GM23338 (cell line): Measurements from ENCODE around the gene TXNL1. TPM values are rescaled to one million over a fixed set of nuclear protein-coding genes. Genes with fewer than 3 reads are reported as not detected.

Experiments
- ATAC-seq: fragments of 200-7000 bp; cut with Tn5 transposase; 3 replicates; pipeline ENCODE4 v1.9.1; 2020
- DNase-seq: peaks from one replicate; pipeline ENCODE4 v3.0.0-alpha.2; 2015; ENCODE audit warnings: low spot score
- H2AFZ ChIP-seq: fragments of 200-600 bp; sonication (generic); 2 replicates; pipeline ENCODE4 v1.8.0; 2016; ENCODE audit warnings: antibody characterized with exemption, mild to moderate bottlenecking, moderate library complexity
- H3F3A ChIP-seq: fragments of 200-600 bp; sonication (generic); replicated peaks from 2 replicates; pipeline ENCODE4 v1.8.0; 2017; ENCODE audit warnings: antibody characterized with exemption, mixed run types, low read depth
- H3K27ac ChIP-seq: fragments of 200-600 bp; sonication (generic); 2 replicates; pipeline ENCODE4 v1.6.1; 2016; ENCODE audit warnings: low read depth
- H3K27me3 ChIP-seq: fragments of 200-600 bp; sonication (generic); 2 replicates; pipeline ENCODE4 v1.8.0; 2016; ENCODE audit warnings: mild to moderate bottlenecking, mixed run types, moderate library complexity; ENCODE audit not compliant: insufficient read depth
- H3K36me3 ChIP-seq: fragments of 200-600 bp; sonication (generic); 2 replicates; pipeline ENCODE4 v1.8.0; 2016; ENCODE audit warnings: mild to moderate bottlenecking; ENCODE audit not compliant: insufficient read depth
- H3K4me1 ChIP-seq: fragments of 200-600 bp; sonication (generic); 2 replicates; pipeline ENCODE4 v1.8.0; 2016; ENCODE audit warnings: mild to moderate bottlenecking, moderate library complexity; ENCODE audit not compliant: insufficient read depth
- H3K4me2 ChIP-seq: fragments of 200-600 bp; sonication (generic); 2 replicates; pipeline ENCODE4 v1.7.1; 2017; ENCODE audit warnings: mixed run types
- H3K4me3 ChIP-seq: fragments of 200-600 bp; sonication (generic); 2 replicates; pipeline ENCODE4 v1.6.1; 2016; ENCODE audit warnings: mixed run types
- H3K79me2 ChIP-seq: fragments of 200-600 bp; sonication (generic); replicated peaks from 2 replicates; pipeline ENCODE4 v1.8.0; 2017; ENCODE audit warnings: mild to moderate bottlenecking; ENCODE audit not compliant: insufficient read depth
- H3K9me2 ChIP-seq: fragments of 200-600 bp; sonication (generic); 2 replicates; pipeline ENCODE4 v1.8.0; 2017; ENCODE audit not compliant: insufficient read depth
- H4K20me1 ChIP-seq: fragments of 200-600 bp; sonication (generic); replicated peaks from 2 replicates; pipeline ENCODE4 v1.8.0; 2017; ENCODE audit warnings: mild to moderate bottlenecking; ENCODE audit not compliant: insufficient read depth
- H3K27ac Mint-ChIP-seq: 2 replicates; pipeline ENCODE4 v1.8.0; 2020; ENCODE audit warnings: inconsistent platforms, mild to moderate bottlenecking, moderate library complexity, mixed read lengths
- H3K27me3 Mint-ChIP-seq: 3 replicates; pipeline ENCODE4 v1.8.0; 2022; ENCODE audit warnings: low read depth, mild to moderate bottlenecking, moderate library complexity, mixed read lengths, inconsistent platforms; ENCODE audit not compliant: insufficient read depth, poor library complexity
- H3K36me3 Mint-ChIP-seq: 3 replicates; pipeline ENCODE4 v1.8.0; 2021; ENCODE audit warnings: low read depth, mild to moderate bottlenecking, inconsistent platforms, moderate library complexity, mixed read lengths
- H3K4me1 Mint-ChIP-seq: 3 replicates; pipeline ENCODE4 v1.8.0; 2020; ENCODE audit warnings: mild to moderate bottlenecking, inconsistent platforms, mixed read lengths
- H3K4me3 Mint-ChIP-seq: 3 replicates; pipeline ENCODE4 v1.8.0; 2021; ENCODE audit warnings: moderate library complexity, mild to moderate bottlenecking, inconsistent platforms, mixed read lengths
- H3K9me3 Mint-ChIP-seq: 3 replicates; pipeline ENCODE4 v1.8.0; 2020; ENCODE audit warnings: moderate library complexity, mild to moderate bottlenecking, inconsistent platforms, mixed read lengths
- CREB1 ChIP-seq: fragments of 250-450 bp; sonication (Bioruptor Pico); IDR thresholded peaks from 2 replicates; pipeline ENCODE4 v1.5.0; 2020; ENCODE audit warnings: low read depth, mild to moderate bottlenecking, moderate library complexity
- CTCF ChIP-seq, 2 experiments: fragments of 200-600 bp in 1 of 2; sonication (generic) in 1 of 2; conservative IDR thresholded peaks; 2 replicates each; pipeline versions ENCODE4 v1.5.1 to v1.6.1; 2016 to 2017; ENCODE audit warnings: antibody characterized with exemption in 2 of 2, low read depth in 2 of 2, mild to moderate bottlenecking in 2 of 2, moderate library complexity in 1 of 2
- ETS1 ChIP-seq: IDR thresholded peaks from 2 replicates; pipeline ENCODE4 v1.6.1; 2016; ENCODE audit warnings: antibody characterized with exemption
- EZH2 ChIP-seq: fragments of 200-600 bp; sonication (generic); IDR thresholded peaks from one replicate; pipeline ENCODE4 v1.8.0; 2017; ENCODE audit warnings: antibody characterized with exemption, mild to moderate bottlenecking, low read depth; ENCODE audit not compliant: unreplicated experiment
- EZH2phosphoT487 ChIP-seq: fragments of 200-600 bp; sonication (generic); IDR thresholded peaks from one replicate; pipeline ENCODE4 v1.8.1; 2018; ENCODE audit warnings: antibody characterized with exemption; ENCODE audit not compliant: unreplicated experiment
- JUNB ChIP-seq: IDR thresholded peaks from one replicate; pipeline ENCODE4 v1.6.1; 2016; ENCODE audit warnings: antibody characterized with exemption; ENCODE audit not compliant: unreplicated experiment
- NANOG ChIP-seq: IDR thresholded peaks from 2 replicates; pipeline ENCODE4 v1.6.1; 2016; ENCODE audit warnings: antibody characterized with exemption, borderline replicate concordance
- POLR2AphosphoS5 ChIP-seq: IDR thresholded peaks from 2 replicates; pipeline ENCODE4 v1.6.1; 2016; ENCODE audit warnings: antibody characterized with exemption, low read depth
- REST ChIP-seq: IDR thresholded peaks from one replicate; pipeline ENCODE4 v1.6.1; 2018; ENCODE audit warnings: antibody characterized with exemption; ENCODE audit not compliant: unreplicated experiment
- STAT1 ChIP-seq: IDR thresholded peaks from one replicate; pipeline ENCODE4 v1.6.1; 2016; ENCODE audit warnings: antibody characterized with exemption; ENCODE audit not compliant: unreplicated experiment
- ZNF114 ChIP-seq: fragments of 250-450 bp; sonication (Bioruptor Pico); IDR thresholded peaks from 2 replicates; pipeline ENCODE4 v1.5.0; 2020; ENCODE audit warnings: mild to moderate bottlenecking, moderate library complexity
- ZNF331 ChIP-seq: fragments of 250-450 bp; sonication (Bioruptor Pico); IDR thresholded peaks from 2 replicates; pipeline ENCODE4 v1.5.0; 2020; ENCODE audit warnings: low read depth, mild to moderate bottlenecking, moderate library complexity
- ZNF462 ChIP-seq: fragments of 250-450 bp; sonication (Bioruptor Pico); IDR thresholded peaks from 2 replicates; pipeline ENCODE4 v1.5.0; 2020; ENCODE audit warnings: mild to moderate bottlenecking, moderate library complexity
- polyA plus RNA-seq: library from polyadenylated mRNA; unstranded; fragments of >200 nt; fragmentation: Nextera tagmentation; extraction: Ambion mirVana; gene quantifications from 2 replicates; pipeline ENCODE4 v1.2.1, GENCODE V29; 2016
- total RNA-seq: library from RNA; depleted of rRNA; stranded (reverse); fragments of >200 nt; shearing (Covaris generic); gene quantifications from 2 replicates; pipeline ENCODE4 v1.2.3, GENCODE V29; 2014

TXNL1 gene
- total and polyA plus RNA-seq, 2 experiments from 2014 or later: 73.6 to 135 TPM

GRCh38 chr18:56647071-56647470 lies 8.7 kb upstream of the TXNL1 start:
- H2AFZ ChIP-seq: no peak overlapping the region
- DNase-seq (no peak), ATAC-seq (no peak)
- 0 out of 2 replicates have a peak, but pooled peaks cover 8% of the 10 kb centered on the region for H3F3A ChIP-seq
- Mint-ChIP-seq H3K4me3 (no peak overlapping the region), H3K4me1 (peaks cover 9% of the 10 kb centered on the region), H3K9me3 (no peaks in the 10 kb centered on the region), H3K36me3 (no peaks in the 10 kb centered on the region), H3K27ac (no peak overlapping the region), H3K27me3 (peaks cover 3% of the 10 kb centered on the region)
- peaks cover 5% of the 10 kb centered on the region for H3K79me2 ChIP-seq
- H3K4me3 ChIP-seq: no peak overlapping the region
- peaks cover 7% of the 10 kb centered on the region for H3K4me1 ChIP-seq
- H4K20me1 ChIP-seq: peaks cover 3% of the 10 kb centered on the region; the same call in 1 of the 2 replicates
- no peaks in the 10 kb centered on the region for H3K9me2 ChIP-seq
- no peaks in the 10 kb centered on the region for H3K36me3 ChIP-seq
- no peak for TF ChIP-seq EZH2
- TF ChIP-seq CTCF (conservative IDR thresholded peaks at IDR 0.05; ENCODE audit: low read depth in 2 of 2): no peak
- no peak for TF ChIP-seq ZNF331 (CRISPR knock-in tag)
- no peak for TF ChIP-seq STAT1
- TF ChIP-seq REST: no peak
- TF ChIP-seq ZNF114 (CRISPR knock-in tag): no peak
- TF ChIP-seq ZNF462: no peak
- no peak for TF ChIP-seq EZH2phosphoT487
- no peak for TF ChIP-seq CREB1 (CRISPR knock-in tag)
- TF ChIP-seq NANOG: no peak
- TF ChIP-seq ETS1: no peak
- TF ChIP-seq POLR2AphosphoS5: no peak
- no peak for TF ChIP-seq JUNB
- H3K4me2 ChIP-seq: no peak overlapping the region
- no peak overlapping the region for H3K27ac ChIP-seq
- H3K27me3 ChIP-seq: no peaks in the 10 kb centered on the region
